ENCODE data around the gene GPR158. TPM values are rescaled to one million over a fixed set of nuclear protein-coding genes. Genes with fewer than 3 reads are reported as not detected.

GPR158 gene
- total RNA-seq, 1 donor from 2014 or later, result 0.12 TPM

DNA sequence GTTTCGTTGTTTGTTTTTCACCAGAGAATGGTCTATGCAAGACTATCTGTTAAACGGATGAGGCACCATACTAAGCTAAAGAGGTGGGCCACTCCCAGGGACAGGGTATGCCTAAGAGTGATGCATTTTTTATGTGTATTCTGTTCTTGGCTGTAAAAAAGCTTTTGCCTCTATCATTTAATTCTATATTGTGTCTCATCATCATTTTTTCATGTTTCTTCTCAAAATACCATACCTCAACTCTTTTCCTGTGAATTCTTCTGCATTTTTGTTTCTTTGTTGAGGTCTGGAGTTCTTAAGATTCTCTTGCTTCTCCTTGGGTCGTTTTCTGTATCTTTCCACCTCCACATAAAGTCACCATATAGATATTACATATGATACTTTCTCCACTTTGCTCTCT is 357.4 kb downstream of the GPR158 start:
- TF ChIP-seq, protein P1, sequence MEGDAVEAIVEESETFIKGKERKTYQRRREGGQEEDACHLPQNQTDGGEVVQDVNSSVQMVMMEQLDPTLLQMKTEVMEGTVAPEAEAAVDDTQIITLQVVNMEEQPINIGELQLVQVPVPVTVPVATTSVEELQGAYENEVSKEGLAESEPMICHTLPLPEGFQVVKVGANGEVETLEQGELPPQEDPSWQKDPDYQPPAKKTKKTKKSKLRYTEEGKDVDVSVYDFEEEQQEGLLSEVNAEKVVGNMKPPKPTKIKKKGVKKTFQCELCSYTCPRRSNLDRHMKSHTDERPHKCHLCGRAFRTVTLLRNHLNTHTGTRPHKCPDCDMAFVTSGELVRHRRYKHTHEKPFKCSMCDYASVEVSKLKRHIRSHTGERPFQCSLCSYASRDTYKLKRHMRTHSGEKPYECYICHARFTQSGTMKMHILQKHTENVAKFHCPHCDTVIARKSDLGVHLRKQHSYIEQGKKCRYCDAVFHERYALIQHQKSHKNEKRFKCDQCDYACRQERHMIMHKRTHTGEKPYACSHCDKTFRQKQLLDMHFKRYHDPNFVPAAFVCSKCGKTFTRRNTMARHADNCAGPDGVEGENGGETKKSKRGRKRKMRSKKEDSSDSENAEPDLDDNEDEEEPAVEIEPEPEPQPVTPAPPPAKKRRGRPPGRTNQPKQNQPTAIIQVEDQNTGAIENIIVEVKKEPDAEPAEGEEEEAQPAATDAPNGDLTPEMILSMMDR (IDR thresholded peaks at IDR 0.05), result no peak
- H3K4me3 ChIP-seq, result no peak overlapping the region
- no peaks in the 10 kb centered on the region for H3K36me3 ChIP-seq
- H3K9me3 ChIP-seq, result no peaks in the 10 kb centered on the region
- ATAC-seq (no peak), DNase-seq (no peak)
- no peaks in the 10 kb centered on the region for H3K4me1 ChIP-seq
- H3K27ac ChIP-seq, result no peak overlapping the region
- intact Hi-C loops (cut with DNase I), result no loop called here
- no peaks in the 10 kb centered on the region for H3K27me3 ChIP-seq (ENCODE audit: low read depth)

DNA sequence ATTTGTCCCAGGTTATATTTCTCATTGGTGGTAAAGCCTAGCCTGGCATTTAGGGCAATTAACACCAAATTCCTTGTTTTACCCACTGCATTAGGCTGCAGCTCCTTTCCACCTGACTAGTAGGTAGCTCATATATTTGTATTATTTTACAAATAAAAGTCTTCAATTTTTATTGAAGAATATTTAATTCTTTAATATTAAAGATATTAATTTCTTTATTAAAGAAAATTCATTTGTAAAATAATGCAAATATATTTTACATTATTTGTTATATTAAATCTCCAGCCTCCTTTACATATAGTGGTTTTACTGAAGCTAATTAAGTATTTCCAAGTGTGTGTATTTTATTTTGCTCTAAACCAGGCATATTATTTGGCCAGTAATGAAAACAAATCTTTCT is 361.2 kb downstream of the GPR158 start:
- Histone ChIP-seq H3K36me3 (no peaks in the 10 kb centered on the region), H3K4me3 (no peak overlapping the region), H3K4me1 (no peaks in the 10 kb centered on the region), H3K9me3 (no peaks in the 10 kb centered on the region), H3K27me3 (ENCODE audit: low read depth) (no peaks in the 10 kb centered on the region), H3K27ac (no peak overlapping the region)
- ATAC-seq, result no peak
- TF ChIP-seq, protein P1 (IDR thresholded peaks at IDR 0.05), result no peak
- DNase-seq, result no peak
- intact Hi-C loops (cut with DNase I), result no loop called here

DNA sequence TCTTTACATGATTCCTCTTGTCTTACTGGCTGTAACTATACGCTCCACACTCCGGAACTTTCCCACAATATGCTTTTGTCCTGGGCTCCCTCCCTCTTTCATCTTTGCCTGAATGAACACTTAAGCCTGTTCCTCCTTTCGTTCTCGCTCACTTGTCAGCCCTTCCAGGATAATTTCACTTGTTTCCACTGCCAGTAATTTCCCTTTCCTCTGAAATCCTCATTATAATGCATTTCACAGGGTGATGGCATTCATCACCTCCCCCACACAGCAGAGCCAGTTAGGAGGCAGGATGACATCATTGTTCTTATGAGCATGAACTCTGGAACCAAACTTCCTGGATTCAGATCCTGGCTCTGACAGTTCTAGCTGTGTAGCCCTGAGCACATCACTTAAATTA is 372.6 kb downstream of the GPR158 start:
- DNase-seq (no peak), ATAC-seq (no peak)
- no peaks in the 10 kb centered on the region for H3K4me1 ChIP-seq
- H3K27me3 ChIP-seq (ENCODE audit: low read depth), result no peaks in the 10 kb centered on the region
- H3K4me3 ChIP-seq, result no peak overlapping the region
- TF ChIP-seq, protein P1 (IDR thresholded peaks at IDR 0.05), result no peak
- H3K36me3 ChIP-seq, result no peaks in the 10 kb centered on the region
- H3K27ac ChIP-seq, result no peak overlapping the region
- intact Hi-C loops (cut with DNase I), result no loop called here
- H3K9me3 ChIP-seq, result no peaks in the 10 kb centered on the region

DNA sequence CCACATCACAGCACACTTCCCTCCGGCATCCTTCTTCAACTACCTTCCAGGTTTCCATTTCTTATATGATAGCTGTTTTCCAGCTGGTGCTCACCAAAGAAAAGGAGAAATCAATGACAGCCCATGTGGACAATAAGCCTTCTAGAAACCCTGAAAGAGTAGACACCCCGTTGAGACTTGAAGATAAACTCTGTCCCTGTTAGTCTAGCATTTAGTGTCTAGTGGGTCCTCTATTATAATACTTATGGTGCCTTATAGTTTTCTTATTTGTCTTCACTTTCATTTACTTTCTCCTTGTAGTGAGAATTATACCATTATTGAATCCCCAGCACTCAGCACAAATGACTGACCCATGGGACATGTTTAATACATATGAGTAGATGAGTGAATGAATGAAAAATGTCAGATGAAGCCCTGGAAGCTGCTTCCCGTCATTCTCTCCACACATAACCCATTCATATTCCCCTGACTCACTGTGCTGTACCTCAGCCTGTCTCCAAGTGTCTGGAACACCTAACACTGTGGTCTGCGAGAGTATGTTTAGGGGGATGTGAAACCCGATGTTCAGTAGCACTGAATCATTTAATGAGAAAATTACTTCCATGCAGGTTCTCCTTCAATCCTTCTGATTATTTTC is 377.6 kb downstream of the GPR158 start:
- H3K9me3 ChIP-seq, result no peaks in the 10 kb centered on the region
- DNase-seq, result no peak
- H3K36me3 ChIP-seq, result no peaks in the 10 kb centered on the region
- H3K27ac ChIP-seq, result no peak overlapping the region
- TF ChIP-seq, protein P1 (IDR thresholded peaks at IDR 0.05), result no peak
- no peak overlapping the region for H3K4me3 ChIP-seq
- H3K27me3 ChIP-seq (ENCODE audit: low read depth), result no peaks in the 10 kb centered on the region
- no peak for ATAC-seq
- no peaks in the 10 kb centered on the region for H3K4me1 ChIP-seq
- intact Hi-C loops (cut with DNase I), result no loop called here

DNA sequence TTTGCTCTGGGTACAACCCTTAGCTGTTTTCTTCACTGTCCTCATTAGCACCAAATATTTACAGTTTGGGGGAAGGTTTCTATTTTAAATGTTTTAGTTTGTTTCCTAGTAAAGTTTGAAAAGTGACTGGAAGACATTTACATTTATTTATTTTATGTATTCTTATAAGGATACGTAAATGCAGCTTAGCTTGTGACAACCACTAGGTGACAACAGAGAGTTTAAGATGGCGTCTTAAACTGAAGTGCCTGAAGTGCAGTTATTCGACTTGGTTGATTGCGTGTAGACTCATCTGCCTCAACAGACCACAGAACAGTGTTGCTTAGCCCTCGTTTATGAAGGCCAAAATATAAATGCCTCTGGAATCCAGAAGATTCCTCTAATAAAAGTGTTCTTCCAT is 381.1 kb downstream of the GPR158 start:
- Histone ChIP-seq H3K36me3 (no peaks in the 10 kb centered on the region), H3K4me3 (no peak overlapping the region), H3K27me3 (ENCODE audit: low read depth) (no peaks in the 10 kb centered on the region), H3K9me3 (no peaks in the 10 kb centered on the region), H3K27ac (no peak overlapping the region), H3K4me1 (no peaks in the 10 kb centered on the region)
- TF ChIP-seq, protein P1 (IDR thresholded peaks at IDR 0.05), result no peak
- DNase-seq, result no peak
- intact Hi-C loops (cut with DNase I), result no loop called here
- no peak for ATAC-seq
